ENCODE data around the gene MYLK4. TPM values are rescaled to one million over a fixed set of nuclear protein-coding genes. Genes with fewer than 3 reads are reported as not detected.

MYLK4 gene
- total and polyA plus RNA-seq, 5 donors from 2014 or later, result 0.20 to 0.91 (median 0.37) TPM; not detected in 2

GRCh38 chr6:2667617-2668016, 83.1 kb downstream of the MYLK4 start:
- Histone ChIP-seq H3K27me3 (ENCODE audit: control insufficient read depth, insufficient read depth, low read length) (no peaks in the 10 kb centered on the region), H3K4me1 (ENCODE audit: control insufficient read depth, insufficient read depth, low read length, poor library complexity, severe bottlenecking) (no peaks in the 10 kb centered on the region), H3K9me3 (ENCODE audit: control insufficient read depth in 2 of 2, low read length in 2 of 2) (no peaks in the 10 kb centered on the region), H3K36me3 (ENCODE audit: control insufficient read depth, insufficient read depth, low read length) (no peaks in the 10 kb centered on the region), H3K27ac (ENCODE audit: insufficient read depth, low read length, poor library complexity, severe bottlenecking) (no peak overlapping the region), H3K4me3 (ENCODE audit: low read depth, low read length) (no peak overlapping the region)
- ATAC-seq (ENCODE audit: low read depth in 2 of 2) (no peak), DNase-seq (no peak)
- peaks cover 0 to 2% (median 0%) of the 10 kb centered on the region in 7 donors for H3K9me3 Mint-ChIP-seq
- no peaks in the 10 kb centered on the region for H3K27me3 Mint-ChIP-seq
- no peak overlapping the region for H3K27ac Mint-ChIP-seq
- no peak overlapping the region for H3K4me3 Mint-ChIP-seq
- no peaks in the 10 kb centered on the region for H3K4me1 Mint-ChIP-seq
- H3K36me3 Mint-ChIP-seq, result no peaks in the 10 kb centered on the region

GRCh38 chr6:2666906-2667575, 83.7 kb downstream of the MYLK4 start:
- DNase-seq, result no peak
- Mint-ChIP-seq H3K4me3 (no peak overlapping the region), H3K9me3 (peaks cover 0 to 2% (median 0%) of the 10 kb centered on the region in 7 donors), H3K36me3 (no peaks in the 10 kb centered on the region), H3K27ac (no peak overlapping the region), H3K27me3 (no peaks in the 10 kb centered on the region), H3K4me1 (no peaks in the 10 kb centered on the region)
- Histone ChIP-seq H3K9me3 (ENCODE audit: control insufficient read depth in 2 of 2, low read length in 2 of 2) (no peaks in the 10 kb centered on the region), H3K4me3 (ENCODE audit: low read depth, low read length) (no peak overlapping the region), H3K27me3 (ENCODE audit: control insufficient read depth, insufficient read depth, low read length) (no peaks in the 10 kb centered on the region), H3K4me1 (ENCODE audit: control insufficient read depth, insufficient read depth, low read length, poor library complexity, severe bottlenecking) (no peaks in the 10 kb centered on the region), H3K27ac (ENCODE audit: insufficient read depth, low read length, poor library complexity, severe bottlenecking) (no peak overlapping the region), H3K36me3 (ENCODE audit: control insufficient read depth, insufficient read depth, low read length) (no peaks in the 10 kb centered on the region)
- no peak for ATAC-seq (ENCODE audit: low read depth in 2 of 2)

GRCh38 chr6:2665146-2666070, 85.3 kb downstream of the MYLK4 start:
- Mint-ChIP-seq H3K36me3 (no peaks in the 10 kb centered on the region), H3K9me3 (peaks cover 0 to under 1% (median 0%) of the 10 kb centered on the region in 7 donors), H3K4me3 (no peak overlapping the region), H3K27me3 (no peaks in the 10 kb centered on the region), H3K4me1 (no peaks in the 10 kb centered on the region), H3K27ac (no peak overlapping the region)
- Histone ChIP-seq H3K9me3 (ENCODE audit: control insufficient read depth in 2 of 2, low read length in 2 of 2) (no peaks in the 10 kb centered on the region), H3K36me3 (ENCODE audit: control insufficient read depth, insufficient read depth, low read length) (no peaks in the 10 kb centered on the region), H3K27me3 (ENCODE audit: control insufficient read depth, insufficient read depth, low read length) (no peaks in the 10 kb centered on the region), H3K27ac (ENCODE audit: insufficient read depth, low read length, poor library complexity, severe bottlenecking) (no peak overlapping the region), H3K4me3 (ENCODE audit: low read depth, low read length) (no peak overlapping the region), H3K4me1 (ENCODE audit: control insufficient read depth, insufficient read depth, low read length, poor library complexity, severe bottlenecking) (no peaks in the 10 kb centered on the region)
- ATAC-seq (ENCODE audit: low read depth in 2 of 2) (no peak), DNase-seq (no peak)

GRCh38 chr6:2663123-2663522, 87.6 kb downstream of the MYLK4 start:
- Mint-ChIP-seq H3K4me1 (peaks cover 0 to 7% (median 0%) of the 10 kb centered on the region in 4 donors), H3K27ac (no peak overlapping the region), H3K9me3 (peaks cover 0 to 3% (median 0%) of the 10 kb centered on the region in 7 donors), H3K27me3 (no peaks in the 10 kb centered on the region), H3K36me3 (no peaks in the 10 kb centered on the region), H3K4me3 (no peak overlapping the region)
- no peak overlapping the region for H3K4me3 ChIP-seq (ENCODE audit: low read depth, low read length)
- H3K27ac ChIP-seq (ENCODE audit: insufficient read depth, low read length, poor library complexity, severe bottlenecking), result no peak overlapping the region
- H3K36me3 ChIP-seq (ENCODE audit: control insufficient read depth, insufficient read depth, low read length), result no peaks in the 10 kb centered on the region
- ATAC-seq (ENCODE audit: low read depth in 2 of 2) (no peak), DNase-seq (no peak)
- H3K9me3 ChIP-seq (ENCODE audit: control insufficient read depth in 2 of 2, low read length in 2 of 2), result no peaks in the 10 kb centered on the region
- no peaks in the 10 kb centered on the region for H3K4me1 ChIP-seq (ENCODE audit: control insufficient read depth, insufficient read depth, low read length, poor library complexity, severe bottlenecking)
- H3K27me3 ChIP-seq (ENCODE audit: control insufficient read depth, insufficient read depth, low read length), result no peaks in the 10 kb centered on the region

- no peaks in the 10 kb centered on the region for H3K9me3 ChIP-seq (ENCODE audit: control insufficient read depth in 2 of 2, low read length in 2 of 2)
- no peak overlapping the region for H3K4me3 ChIP-seq (ENCODE audit: low read depth, low read length)
- H3K27me3 ChIP-seq (ENCODE audit: control insufficient read depth, insufficient read depth, low read length), result peaks cover 2% of the 10 kb centered on the region
- Mint-ChIP-seq H3K27me3 (peaks cover 8% of the 10 kb centered on the region), H3K4me1 (peaks cover 0 to 7% (median 0%) of the 10 kb centered on the region in 4 donors), H3K27ac (no peak overlapping the region), H3K4me3 (no peak overlapping the region), H3K9me3 (peaks cover 0 to 3% (median 0%) of the 10 kb centered on the region in 7 donors), H3K36me3 (no peaks in the 10 kb centered on the region)
- ATAC-seq (ENCODE audit: low read depth in 2 of 2) (no peak), DNase-seq (no peak)
- H3K4me1 ChIP-seq (ENCODE audit: control insufficient read depth, insufficient read depth, low read length, poor library complexity, severe bottlenecking), result no peaks in the 10 kb centered on the region
- H3K36me3 ChIP-seq (ENCODE audit: control insufficient read depth, insufficient read depth, low read length), result no peaks in the 10 kb centered on the region
- H3K27ac ChIP-seq (ENCODE audit: insufficient read depth, low read length, poor library complexity, severe bottlenecking), result no peak overlapping the region
Measured at GRCh38 chr6:2661651-2662050, 89.1 kb downstream of the MYLK4 start.

- H3K4me3 Mint-ChIP-seq, result no peak overlapping the region
- no peaks in the 10 kb centered on the region for H3K4me1 ChIP-seq (ENCODE audit: control insufficient read depth, insufficient read depth, low read length, poor library complexity, severe bottlenecking)
Measured at GRCh38 chr6:2659882-2660281, 90.8 kb downstream of the MYLK4 start.

GRCh38 chr6:2659381-2659780, 91.3 kb downstream of the MYLK4 start:
- H3K27me3 ChIP-seq (ENCODE audit: control insufficient read depth, insufficient read depth, low read length), result peaks cover 2% of the 10 kb centered on the region
- H3K27ac Mint-ChIP-seq, result no peak overlapping the region
- H3K9me3 Mint-ChIP-seq, result peaks cover 0 to 3% (median 0%) of the 10 kb centered on the region in 7 donors
- H3K9me3 ChIP-seq (ENCODE audit: control insufficient read depth in 2 of 2, low read length in 2 of 2), result no peaks in the 10 kb centered on the region
- H3K27me3 Mint-ChIP-seq, result peaks cover 19% of the 10 kb centered on the region
- H3K27ac ChIP-seq (ENCODE audit: insufficient read depth, low read length, poor library complexity, severe bottlenecking), result no peak overlapping the region
- no peaks in the 10 kb centered on the region for H3K36me3 Mint-ChIP-seq
- H3K4me1 Mint-ChIP-seq, result peaks cover 0 to 7% (median 0%) of the 10 kb centered on the region in 4 donors
- no peak overlapping the region for H3K4me3 ChIP-seq (ENCODE audit: low read depth, low read length)
- no peak for DNase-seq
- H3K4me1 ChIP-seq (ENCODE audit: control insufficient read depth, insufficient read depth, low read length, poor library complexity, severe bottlenecking), result no peaks in the 10 kb centered on the region
- no peaks in the 10 kb centered on the region for H3K36me3 ChIP-seq (ENCODE audit: control insufficient read depth, insufficient read depth, low read length)
- H3K4me3 Mint-ChIP-seq, result no peak overlapping the region
- ATAC-seq (ENCODE audit: low read depth in 2 of 2), result no peak

More at GRCh38 chr6:2659882-2660281, 90.8 kb downstream of the MYLK4 start:
- Histone ChIP-seq H3K9me3 (ENCODE audit: control insufficient read depth in 2 of 2, low read length in 2 of 2) (no peaks in the 10 kb centered on the region), H3K27ac (ENCODE audit: insufficient read depth, low read length, poor library complexity, severe bottlenecking) (no peak overlapping the region), H3K4me3 (ENCODE audit: low read depth, low read length) (no peak overlapping the region), H3K36me3 (ENCODE audit: control insufficient read depth, insufficient read depth, low read length) (no peaks in the 10 kb centered on the region), H3K27me3 (ENCODE audit: control insufficient read depth, insufficient read depth, low read length) (peaks cover 2% of the 10 kb centered on the region)
- no peaks in the 10 kb centered on the region for H3K36me3 Mint-ChIP-seq
- peaks cover 0 to 7% (median 0%) of the 10 kb centered on the region in 4 donors for H3K4me1 Mint-ChIP-seq
- peaks cover 0 to 3% (median 0%) of the 10 kb centered on the region in 7 donors for H3K9me3 Mint-ChIP-seq
- DNase-seq (no peak), ATAC-seq (ENCODE audit: low read depth in 2 of 2) (no peak)
- peaks cover 19% of the 10 kb centered on the region for H3K27me3 Mint-ChIP-seq
- peak overlapping the region in 1 of 3 donors; percentile 13 for H3K27ac Mint-ChIP-seq

Data from CD4-positive, CD25-positive, alpha-beta regulatory T cell (primary cell).